Smooth muscle cell of the brain vasculature (primary cell): Measurements from ENCODE around the gene OR5H6.
"Not testable (repeated sequence)": the region's sequence is repeated elsewhere in the genome, so short reads cannot be mapped to it uniquely, and the experiment has no call there.

Source experiments
- DNase-seq: peaks from one replicate; pipeline ENCODE4 v3.0.0-alpha.2; 2012; ENCODE audit warnings: low read depth, low spot score

OR5H6 gene

GRCh38 chr3:98263944-98264343, at the start of gene OR5H6:
Gene OR5H6, plus strand, starts transcription at chr3:98264244. Its CDS starts 89 bp downstream, at chr3:98264333.
- no peak for DNase-seq

GRCh38 chr3:98215051-98215450, 49.0 kb upstream of the OR5H6 start:
- no peak for DNase-seq

DNA sequence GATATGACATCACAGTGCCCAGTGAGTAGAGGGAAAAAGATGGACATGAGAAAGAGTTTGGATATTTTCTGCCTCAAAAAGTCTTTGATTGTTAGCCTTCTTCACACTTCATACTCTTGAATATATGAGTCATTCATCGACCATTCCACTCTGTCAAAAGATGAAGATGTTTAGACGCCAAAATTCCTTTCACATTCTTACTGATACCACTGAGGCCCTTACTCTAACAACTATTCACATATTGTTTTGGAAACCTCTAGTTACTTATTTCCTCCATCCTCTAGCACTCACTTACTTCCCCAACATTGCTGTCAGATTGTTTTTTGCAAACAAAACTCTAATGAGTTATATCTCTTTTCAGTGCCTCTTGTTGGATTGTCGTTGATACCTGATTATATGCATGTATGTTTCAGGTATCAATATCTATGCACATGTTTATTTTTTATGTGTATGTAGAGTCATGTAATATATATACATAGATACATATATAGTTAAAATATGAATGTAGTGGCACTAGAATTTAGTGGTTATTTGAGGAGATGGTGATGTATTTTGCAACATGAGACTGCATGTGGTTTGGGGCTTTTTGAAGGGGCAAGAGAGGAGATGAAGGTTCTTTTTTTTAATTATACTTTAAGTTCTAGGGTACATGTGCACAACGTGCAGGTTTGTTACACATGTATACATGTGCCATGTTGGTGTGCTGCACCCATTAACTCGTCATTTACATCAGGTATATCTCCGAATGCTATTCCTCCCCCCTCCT, 40.0 kb upstream of the OR5H6 start:
- DNase-seq, result no peak

DNA sequence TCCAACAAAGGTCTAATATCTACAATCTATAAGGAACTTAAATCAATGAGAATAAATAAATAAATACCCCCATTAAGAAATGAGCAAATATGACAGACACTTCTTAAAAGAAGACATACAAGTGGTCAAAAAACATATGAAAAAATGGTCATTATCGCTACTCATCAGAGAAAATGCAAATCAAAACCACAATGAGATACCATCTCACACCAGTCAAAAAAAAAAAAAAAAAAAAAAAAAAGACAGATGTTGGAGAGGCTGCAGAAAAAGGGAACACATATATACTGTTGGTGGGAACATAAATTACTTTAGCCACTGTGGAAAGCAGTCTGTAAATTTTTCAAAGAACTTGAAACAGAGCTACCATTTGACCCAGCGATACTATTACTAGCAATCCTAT, 31.6 kb upstream of the OR5H6 start:
- DNase-seq, result no peak

DNA sequence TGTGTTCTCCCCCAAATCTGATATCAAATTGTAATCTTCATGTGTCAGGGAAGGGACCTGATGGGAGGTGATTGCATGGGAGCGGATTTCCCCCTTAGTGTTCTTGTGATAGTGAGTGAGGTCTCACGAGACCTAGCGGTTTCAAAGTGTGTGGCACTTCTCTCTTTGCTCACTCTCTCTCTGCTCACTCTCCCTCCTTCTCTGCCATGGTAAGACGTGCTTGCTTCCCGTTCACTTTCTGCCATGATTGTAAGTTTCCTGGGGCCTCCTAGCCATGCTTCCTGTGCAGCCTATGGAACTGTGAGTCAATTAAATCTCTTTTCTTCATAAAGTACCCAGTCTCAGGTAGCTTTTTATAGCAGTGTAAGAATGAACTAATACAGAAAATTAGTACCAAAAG, 30.6 kb upstream of the OR5H6 start:
- DNase-seq, result no peak

- DNase-seq, result no peak
Measured at GRCh38 chr3:98240131-98240530, 23.9 kb upstream of the OR5H6 start.

- no peak for DNase-seq
Measured at GRCh38 chr3:98242155-98242554, 21.9 kb upstream of the OR5H6 start.

- no peak for DNase-seq
Measured at GRCh38 chr3:98243843-98244242, 20.2 kb upstream of the OR5H6 start.

- DNase-seq, result no peak
Measured at GRCh38 chr3:98246142-98246541, 17.9 kb upstream of the OR5H6 start.

DNA sequence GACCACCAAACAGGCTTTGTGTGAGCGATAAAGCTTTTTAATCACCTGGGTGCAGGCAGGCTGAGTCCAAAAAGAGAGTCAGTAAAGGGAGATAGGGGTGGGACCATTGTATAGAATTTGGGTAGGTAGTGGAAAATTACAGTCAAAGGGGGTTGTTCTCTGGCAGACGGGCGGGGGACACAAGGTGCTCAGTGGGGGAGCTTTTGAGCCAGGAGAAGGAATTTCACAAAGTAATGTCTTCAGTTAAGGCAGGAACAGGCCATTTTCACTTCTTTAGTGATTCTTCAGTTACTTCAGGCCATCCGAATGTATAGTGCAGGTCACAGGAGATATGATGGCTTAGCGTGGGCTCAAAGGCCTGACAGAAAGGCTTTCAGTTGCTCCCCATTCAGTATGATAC, 8.0 kb upstream of the OR5H6 start:
- not testable (repeated sequence) for DNase-seq

DNA sequence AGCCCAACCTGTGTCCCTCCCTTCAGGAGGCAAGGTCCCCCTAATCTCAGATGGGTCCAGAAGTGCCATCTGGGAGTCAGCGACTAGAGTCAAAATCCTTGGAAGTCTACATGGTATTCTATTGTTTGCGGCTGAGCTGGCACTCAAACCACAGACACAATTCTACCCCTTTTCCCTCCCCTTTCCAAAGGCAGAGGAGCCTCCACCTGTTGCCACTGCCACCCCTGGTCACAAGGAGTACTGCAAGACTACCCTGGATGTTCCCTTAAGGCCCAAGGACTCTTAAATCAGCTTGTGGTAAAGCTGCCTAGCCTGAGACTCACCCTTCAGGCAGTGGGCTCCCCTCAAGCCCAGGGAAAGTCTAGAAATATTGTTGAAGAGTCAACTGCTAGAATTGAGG, 4.3 kb upstream of the OR5H6 start:
- no peak for DNase-seq

DNA sequence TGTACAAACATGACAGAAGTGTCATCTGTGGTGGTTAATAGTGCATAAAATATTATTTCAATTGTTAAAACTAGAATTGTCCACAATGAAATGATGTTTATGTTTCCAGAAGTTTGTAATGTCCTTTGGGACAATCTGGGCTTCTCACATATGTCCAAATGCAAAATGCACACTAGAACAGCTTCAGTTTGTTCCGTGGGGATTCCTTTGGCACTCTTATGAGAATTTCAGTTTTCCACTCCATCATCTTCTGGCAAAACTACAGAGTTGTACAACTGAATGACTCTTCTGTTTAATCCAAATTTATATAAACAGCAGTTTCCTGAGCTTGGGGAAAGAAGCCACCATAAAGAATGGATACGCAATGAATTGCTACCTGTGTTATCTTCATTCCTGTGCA, 2.0 kb upstream of the OR5H6 start:
- DNase-seq, result no peak

- no peak for DNase-seq
Measured at GRCh38 chr3:98269846-98270245, 5.8 kb downstream of the OR5H6 start.

GRCh38 chr3:98272126-98272525, 8.1 kb downstream of the OR5H6 start:
- no peak for DNase-seq

DNA sequence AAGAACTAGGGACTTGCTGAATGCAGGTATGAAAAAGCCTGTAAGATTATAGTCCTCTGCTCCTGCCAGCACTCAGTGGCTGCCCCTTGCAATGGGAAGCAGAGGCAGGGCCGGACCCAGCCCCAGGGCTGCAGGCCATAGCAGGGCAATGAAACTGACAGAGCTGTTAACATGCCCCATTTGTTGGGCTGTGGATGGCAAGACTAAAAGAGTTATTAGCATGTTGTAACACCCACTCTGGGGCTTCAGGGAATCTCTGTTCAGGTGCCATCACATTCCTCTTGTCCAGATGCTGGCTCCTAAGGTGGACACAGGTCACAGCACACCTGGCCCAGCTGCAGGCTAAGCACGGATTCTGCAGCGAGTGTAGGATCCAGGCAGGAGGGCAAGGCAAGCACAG, 10.9 kb downstream of the OR5H6 start:
- DNase-seq, result no peak

- DNase-seq, result no peak
Measured at GRCh38 chr3:98282205-98282604, 18.2 kb downstream of the OR5H6 start, which contains the start of gene OR5H2. Gene OR5H2, plus strand, starts transcription at chr3:98282505. Its CDS starts 398 bp downstream, at chr3:98282903.

DNA sequence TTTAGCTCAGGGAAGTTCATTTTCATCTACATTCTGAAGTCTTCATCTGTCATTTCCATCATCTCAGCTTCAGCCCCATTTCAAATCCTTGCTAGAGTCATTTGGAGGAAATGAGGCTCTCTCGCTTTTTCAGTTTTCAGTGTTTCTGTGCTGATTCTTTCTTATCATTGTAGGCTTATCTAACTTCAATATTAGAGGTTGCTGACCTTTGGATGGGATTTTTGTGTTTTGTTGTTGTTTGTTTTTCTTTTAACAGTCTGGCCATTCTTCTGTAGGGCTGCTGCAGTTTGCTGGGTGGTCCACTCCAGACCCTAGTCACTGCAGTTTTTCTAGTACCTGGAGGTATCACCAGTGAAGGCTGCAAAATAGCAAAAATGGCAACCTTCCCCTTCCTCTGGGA, 26.9 kb downstream of the OR5H6 start:
- DNase-seq, result no peak

DNA sequence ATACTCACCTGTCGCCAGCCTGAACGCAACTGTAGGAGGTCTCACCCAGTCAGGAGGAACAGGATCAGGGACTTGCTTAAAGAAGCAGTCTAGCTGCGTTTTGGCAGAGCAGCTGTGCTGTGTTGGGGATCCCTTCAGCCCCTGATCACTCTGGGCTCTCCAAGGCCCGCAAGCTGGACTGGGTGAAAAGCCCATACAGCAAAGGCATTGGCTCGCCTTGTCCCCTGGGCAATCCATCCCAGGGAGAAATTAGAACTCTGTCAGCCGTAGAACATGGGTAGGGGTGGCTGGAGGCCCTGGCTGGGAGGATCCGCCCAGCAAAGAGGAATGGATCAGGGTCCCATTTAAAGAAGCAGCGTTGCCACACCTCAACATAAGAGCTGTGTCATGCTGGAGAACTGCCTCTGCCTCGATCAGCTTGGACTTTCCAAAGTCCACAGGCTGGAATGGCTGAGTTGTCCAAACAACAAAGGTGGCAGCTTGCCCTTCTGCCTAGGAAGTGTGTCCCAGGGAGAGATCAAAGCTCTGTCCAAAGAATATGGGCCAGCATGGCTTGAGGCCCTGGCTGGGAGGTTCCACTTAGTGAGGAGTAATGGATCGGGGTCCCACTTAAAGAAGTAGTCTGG, 27.4 kb downstream of the OR5H6 start:
- no peak for DNase-seq
